OCI-LY3 (cell line): Measurements from ENCODE around the gene FAM228A.

Source experiments
- H2AFZ ChIP-seq: fragments of 200-600, 300-600 bp; shearing (Covaris generic); 2 replicates; pipeline ENCODE4 v1.6.0; 2014; ENCODE audit warnings: antibody characterized with exemption, low read depth, low read length
- H3K27ac ChIP-seq: fragments of 200-600, 300-600 bp; sonication (generic); 2 replicates; pipeline ENCODE4 v1.5.1; 2014; ENCODE audit warnings: mild to moderate bottlenecking, low read length, moderate library complexity, mixed read lengths
- H3K27me3 ChIP-seq: fragments of 200-600, 300-600 bp; sonication (generic); 2 replicates; pipeline ENCODE4 v1.6.1; 2014; ENCODE audit warnings: low read depth, low read length, mixed read lengths
- H3K36me3 ChIP-seq: fragments of 200-600, 300-600 bp; sonication (generic); replicated peaks from 2 replicates; pipeline ENCODE3; 2014; ENCODE audit warnings: low read depth, low read length, mixed read lengths
- H3K4me1 ChIP-seq: fragments of 300-600, 200-600 bp; sonication (generic); 2 replicates; pipeline ENCODE4 v1.6.1; 2014; ENCODE audit warnings: low read length, mixed read lengths
- H3K4me2 ChIP-seq: fragments of 200-600, 300-600 bp; sonication (generic); 2 replicates; pipeline ENCODE4 v1.6.1; 2014; ENCODE audit warnings: low read length, mixed read lengths
- H3K4me3 ChIP-seq: fragments of 300-600, 200-600 bp; sonication (generic); 2 replicates; pipeline ENCODE4 v1.5.1; 2014; ENCODE audit warnings: antibody characterized with exemption, mild to moderate bottlenecking, low read length, moderate library complexity
- H3K79me2 ChIP-seq: fragments of 300-600, 200-600 bp; shearing (Covaris generic); 2 replicates; pipeline ENCODE4 v1.6.1; 2014; ENCODE audit warnings: mild to moderate bottlenecking, low read length, mixed read lengths
- H3K9ac ChIP-seq: fragments of 300-600, 200-600 bp; shearing (Covaris generic); 2 replicates; pipeline ENCODE4 v1.6.0; 2014; ENCODE audit warnings: mild to moderate bottlenecking, low read length, moderate library complexity
- H3K9me3 ChIP-seq: fragments of 200-600, 300-600 bp; shearing (Covaris generic); 2 replicates; pipeline ENCODE4 v1.6.1; 2014; ENCODE audit warnings: low read length, mixed read lengths; ENCODE audit not compliant: insufficient read depth
- H4K20me1 ChIP-seq: fragments of 200-600, 300-600 bp; sonication (generic); 2 replicates; pipeline ENCODE4 v1.6.1; 2016; ENCODE audit warnings: low read length, mixed read lengths; ENCODE audit not compliant: insufficient read depth
- CTCF ChIP-seq: fragments of 200-600, 300-600 bp; sonication (generic); IDR thresholded peaks from 2 replicates; pipeline ENCODE4 v1.5.1; 2014; ENCODE audit warnings: antibody characterized with exemption, low read length, low read depth
- EZH2phosphoT487 ChIP-seq: fragments of 200-600 bp; shearing (Covaris generic); IDR thresholded peaks from 2 replicates; pipeline ENCODE4 v1.6.1; 2018; ENCODE audit warnings: antibody characterized with exemption, mixed run types, low read depth

FAM228A gene

GRCh38 chr2:24152413-24153197 lies 22.2 kb upstream of the FAM228A start:
- H3K36me3 ChIP-seq, result peaks cover 5% of the 10 kb centered on the region
- no peak overlapping the region for H3K4me3 ChIP-seq
- no peak overlapping the region for H3K27ac ChIP-seq
- H3K4me1 ChIP-seq, result no peaks in the 10 kb centered on the region
- no peak overlapping the region for H2AFZ ChIP-seq
- no peaks in the 10 kb centered on the region for H3K79me2 ChIP-seq
- no peak overlapping the region for H3K4me2 ChIP-seq
- no peaks in the 10 kb centered on the region for H3K27me3 ChIP-seq
- H3K9ac ChIP-seq, result no peak overlapping the region
- H3K9me3 ChIP-seq, result peaks cover 4% of the 10 kb centered on the region; the same call in 1 of the 2 replicates
- H4K20me1 ChIP-seq, result no peaks in the 10 kb centered on the region
- no peak for TF ChIP-seq CTCF
- TF ChIP-seq EZH2phosphoT487, result no peak

- Histone ChIP-seq H3K4me3 (no peak overlapping the region), H3K79me2 (no peaks in the 10 kb centered on the region), H3K4me1 (no peaks in the 10 kb centered on the region), H3K9me3 (no peaks in the 10 kb centered on the region), H3K36me3 (no peaks in the 10 kb centered on the region), H4K20me1 (no peaks in the 10 kb centered on the region), H2AFZ (no peak overlapping the region), H3K27me3 (no peaks in the 10 kb centered on the region), H3K9ac (no peak overlapping the region), H3K27ac (no peak overlapping the region), H3K4me2 (no peak overlapping the region)
- no peak for TF ChIP-seq EZH2phosphoT487
- TF ChIP-seq CTCF, result no peak
Observed at GRCh38 chr2:24153478-24153877, 21.4 kb upstream of the FAM228A start.

- Histone ChIP-seq H4K20me1 (no peaks in the 10 kb centered on the region), H3K79me2 (no peaks in the 10 kb centered on the region), H2AFZ (no peak overlapping the region), H3K27me3 (no peaks in the 10 kb centered on the region), H3K4me1 (no peaks in the 10 kb centered on the region), H3K36me3 (no peaks in the 10 kb centered on the region), H3K4me2 (no peak overlapping the region), H3K9ac (no peak overlapping the region), H3K4me3 (no peak overlapping the region), H3K27ac (no peak overlapping the region), H3K9me3 (no peaks in the 10 kb centered on the region)
- no peak for TF ChIP-seq CTCF
- no peak for TF ChIP-seq EZH2phosphoT487
Observed at GRCh38 chr2:24158131-24158530, 16.7 kb upstream of the FAM228A start.

- Histone ChIP-seq H3K79me2 (no peaks in the 10 kb centered on the region), H3K9me3 (no peaks in the 10 kb centered on the region), H3K36me3 (no peaks in the 10 kb centered on the region), H3K4me1 (peaks cover 8% of the 10 kb centered on the region), H3K9ac (no peak overlapping the region), H3K4me2 (no peak overlapping the region), H4K20me1 (no peaks in the 10 kb centered on the region), H3K27me3 (no peaks in the 10 kb centered on the region), H2AFZ (no peak overlapping the region), H3K27ac (no peak overlapping the region), H3K4me3 (no peak overlapping the region)
- TF ChIP-seq CTCF (no peak), EZH2phosphoT487 (no peak)
Observed at GRCh38 chr2:24159708-24160107, 15.1 kb upstream of the FAM228A start.
